Measurements from ENCODE around the gene PTPRJ. TPM values are rescaled to one million over a fixed set of nuclear protein-coding genes. Genes with fewer than 3 reads are reported as not detected.

Gene PTPRJ
- total and polyA plus RNA-seq, 7 donors: 2.4 to 23.3 (median 10.2) TPM

- TF ChIP-seq POLR2AphosphoS5 (IDR thresholded peaks at IDR 0.05) (no peak), POLR2A (IDR thresholded peaks at IDR 0.05) (no peak), EP300 (IDR thresholded peaks at IDR 0.05) (no peak)
- TF ChIP-seq, protein P1, sequence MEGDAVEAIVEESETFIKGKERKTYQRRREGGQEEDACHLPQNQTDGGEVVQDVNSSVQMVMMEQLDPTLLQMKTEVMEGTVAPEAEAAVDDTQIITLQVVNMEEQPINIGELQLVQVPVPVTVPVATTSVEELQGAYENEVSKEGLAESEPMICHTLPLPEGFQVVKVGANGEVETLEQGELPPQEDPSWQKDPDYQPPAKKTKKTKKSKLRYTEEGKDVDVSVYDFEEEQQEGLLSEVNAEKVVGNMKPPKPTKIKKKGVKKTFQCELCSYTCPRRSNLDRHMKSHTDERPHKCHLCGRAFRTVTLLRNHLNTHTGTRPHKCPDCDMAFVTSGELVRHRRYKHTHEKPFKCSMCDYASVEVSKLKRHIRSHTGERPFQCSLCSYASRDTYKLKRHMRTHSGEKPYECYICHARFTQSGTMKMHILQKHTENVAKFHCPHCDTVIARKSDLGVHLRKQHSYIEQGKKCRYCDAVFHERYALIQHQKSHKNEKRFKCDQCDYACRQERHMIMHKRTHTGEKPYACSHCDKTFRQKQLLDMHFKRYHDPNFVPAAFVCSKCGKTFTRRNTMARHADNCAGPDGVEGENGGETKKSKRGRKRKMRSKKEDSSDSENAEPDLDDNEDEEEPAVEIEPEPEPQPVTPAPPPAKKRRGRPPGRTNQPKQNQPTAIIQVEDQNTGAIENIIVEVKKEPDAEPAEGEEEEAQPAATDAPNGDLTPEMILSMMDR (IDR thresholded peaks at IDR 0.05): no peak
- no peak overlapping the region for H3K4me3 ChIP-seq
- 93 to 94% methylated on average over 6 of the region's 6 CpGs for WGBS, 2 donors
- no peak overlapping the region for H3K27ac ChIP-seq
- H3K27me3 ChIP-seq: no peaks in the 10 kb centered on the region
- no peaks in the 10 kb centered on the region for H3K36me3 ChIP-seq
- DNase-seq: no peak
- intact Hi-C loops (cut with DNase I): no loop called here
- no peaks in the 10 kb centered on the region for H3K9me3 ChIP-seq
- peaks cover 0 to 23% (median 0%) of the 10 kb centered on the region in 4 donors for H3K4me1 ChIP-seq
Observed at GRCh38 chr11:48096588-48097525, 116.5 kb downstream of the PTPRJ start.

DNA sequence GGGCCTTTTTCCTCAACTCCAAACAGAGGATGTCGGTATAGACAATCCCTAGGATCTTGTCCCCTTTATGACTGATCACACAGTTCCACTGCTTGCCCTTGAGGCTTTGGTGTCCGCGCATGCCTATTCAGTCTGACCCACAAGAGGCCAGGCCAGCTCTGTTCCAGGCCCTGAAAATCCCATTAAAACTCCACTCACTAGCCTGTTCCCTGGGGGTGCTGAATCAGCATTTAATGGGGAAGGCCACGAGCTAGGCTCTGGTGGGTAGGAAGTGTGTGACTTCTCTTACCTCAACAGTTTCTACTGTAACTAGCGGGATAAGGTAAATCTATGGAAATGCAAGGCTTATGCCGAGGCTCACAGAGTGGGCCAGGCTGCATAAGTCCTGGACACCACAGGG is 117.7 kb downstream of the PTPRJ start:
- Histone ChIP-seq H3K27me3 (no peaks in the 10 kb centered on the region), H3K27ac (no peak overlapping the region), H3K4me3 (no peak overlapping the region), H3K9me3 (no peaks in the 10 kb centered on the region), H3K4me1 (peaks cover 0 to 23% (median 0%) of the 10 kb centered on the region in 4 donors), H3K36me3 (no peaks in the 10 kb centered on the region)
- 86 to 95% methylated on average over 6 of the region's 6 CpGs for WGBS, 2 donors
- DNase-seq: no peak
- TF ChIP-seq EP300 (IDR thresholded peaks at IDR 0.05) (no peak), POLR2AphosphoS5 (IDR thresholded peaks at IDR 0.05) (no peak), POLR2A (IDR thresholded peaks at IDR 0.05) (no peak)
- TF ChIP-seq, protein P1 (IDR thresholded peaks at IDR 0.05): no peak
- intact Hi-C loops (cut with DNase I): no loop called here

GRCh38 chr11:48099916-48100446 is 119.6 kb downstream of the PTPRJ start:
- 94% methylated on average over 6 of the region's 6 CpGs for WGBS, 2 donors
- intact Hi-C loops (cut with DNase I): no loop called here
- no peak for DNase-seq
- H3K27ac ChIP-seq: no peak overlapping the region
- no peak overlapping the region for H3K4me3 ChIP-seq
- peaks cover 0 to 22% (median 14%) of the 10 kb centered on the region in 4 donors for H3K4me1 ChIP-seq
- TF ChIP-seq POLR2AphosphoS5 (IDR thresholded peaks at IDR 0.05) (no peak), POLR2A (IDR thresholded peaks at IDR 0.05) (no peak), EP300 (IDR thresholded peaks at IDR 0.05) (no peak)
- TF ChIP-seq, protein P1 (IDR thresholded peaks at IDR 0.05): no peak
- H3K36me3 ChIP-seq: no peaks in the 10 kb centered on the region
- no peaks in the 10 kb centered on the region for H3K9me3 ChIP-seq
- H3K27me3 ChIP-seq: no peaks in the 10 kb centered on the region

DNA sequence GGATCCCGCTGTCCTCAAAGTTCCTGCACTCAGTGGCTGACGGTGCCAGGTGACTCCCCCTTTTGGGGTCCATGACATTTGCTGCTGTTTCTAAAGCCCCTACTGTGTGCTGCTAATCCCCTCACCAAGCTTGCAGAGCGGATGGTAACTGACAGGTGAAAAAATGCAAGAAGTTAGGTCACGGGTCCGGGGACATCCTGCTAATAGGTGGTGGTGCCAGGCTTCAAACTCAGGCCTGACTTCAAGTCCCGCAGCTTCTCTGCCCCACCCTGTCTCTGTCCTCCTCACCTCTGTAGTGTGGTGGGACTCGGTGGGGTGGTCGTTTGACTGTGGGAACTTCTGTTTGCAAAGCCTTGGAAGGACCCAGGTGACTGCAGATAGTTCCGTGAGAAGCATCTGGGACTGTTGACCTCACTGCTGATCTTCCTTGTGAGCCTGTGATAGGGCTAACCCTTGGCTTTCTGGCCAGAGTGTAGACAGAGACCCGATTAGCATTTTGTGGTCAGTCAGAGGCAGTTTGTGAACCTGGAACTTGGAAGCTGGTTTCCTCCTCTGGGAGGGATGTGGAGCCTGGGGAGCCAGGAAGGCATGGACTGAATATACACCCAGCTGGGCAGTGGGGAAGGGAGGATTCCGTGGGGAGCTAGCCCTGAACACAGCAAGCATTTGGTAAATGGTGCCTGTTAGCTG is 120.8 kb downstream of the PTPRJ start:
- intact Hi-C loops (cut with DNase I): no loop called here
- Histone ChIP-seq H3K36me3 (no peaks in the 10 kb centered on the region), H3K9me3 (no peaks in the 10 kb centered on the region), H3K27me3 (no peaks in the 10 kb centered on the region), H3K4me1 (peaks cover 0 to 17% (median 14%) of the 10 kb centered on the region in 4 donors), H3K4me3 (no peak overlapping the region), H3K27ac (no peak overlapping the region)
- WGBS, 2 donors: 58 to 80% methylated on average over 11 of the region's 11 CpGs
- no peak for DNase-seq
- TF ChIP-seq EP300 (IDR thresholded peaks at IDR 0.05) (no peak), POLR2A (IDR thresholded peaks at IDR 0.05) (no peak), POLR2AphosphoS5 (IDR thresholded peaks at IDR 0.05) (no peak)
- TF ChIP-seq, protein P1 (IDR thresholded peaks at IDR 0.05): no peak

All from sigmoid colon (tissue), 7 donors.